Neural cell (in vitro differentiated cells): ENCODE data around the gene APOL5. TPM values are rescaled to one million over a fixed set of nuclear protein-coding genes. Genes with fewer than 3 reads are reported as not detected.

Experiments
- H2AFZ ChIP-seq: fragments of 200-600, 300-800 bp; sonication (generic), shearing (Covaris generic); 2 replicates; pipeline ENCODE4 v1.6.0; 2014; ENCODE audit warnings: low read depth, mild to moderate bottlenecking, antibody characterized with exemption, low read length, moderate library complexity
- H3F3A ChIP-seq: fragments of 200-600 bp; shearing (Covaris generic); 2 replicates; pipeline ENCODE4 v1.6.1; 2016; ENCODE audit warnings: mild to moderate bottlenecking, moderate library complexity, mixed read lengths, antibody characterized with exemption, low read length; ENCODE audit not compliant: insufficient read depth, poor library complexity, severe bottlenecking
- H3K27ac ChIP-seq: fragments of 200-600, 300-800 bp; sonication (generic), shearing (Covaris generic); 2 replicates; pipeline ENCODE4 v1.5.1; 2014; ENCODE audit warnings: mild to moderate bottlenecking, low read length, moderate library complexity
- H3K27me3 ChIP-seq: fragments of 300-800, 200-600 bp; sonication (generic), shearing (Covaris generic); 2 replicates; pipeline ENCODE4 v1.6.0; 2014; ENCODE audit warnings: mild to moderate bottlenecking, low read depth, low read length, moderate library complexity; ENCODE audit not compliant: insufficient read depth
- H3K36me3 ChIP-seq: fragments of 300-800, 200-600 bp; sonication (generic), shearing (Covaris generic); 2 replicates; pipeline ENCODE4 v1.5.1; 2014; ENCODE audit warnings: mild to moderate bottlenecking, antibody characterized with exemption, low read length, moderate library complexity; ENCODE audit not compliant: insufficient read depth
- H3K4me2 ChIP-seq: fragments of 300-800, 200-600 bp; sonication (generic), shearing (Covaris generic); 2 replicates; pipeline ENCODE4 v1.6.0; 2014; ENCODE audit warnings: mild to moderate bottlenecking, low read length
- H3K4me3 ChIP-seq: fragments of 300-800, 200-600 bp; sonication (generic), shearing (Covaris generic); 2 replicates; pipeline ENCODE4 v1.5.1; 2014; ENCODE audit warnings: mild to moderate bottlenecking, low read length, moderate library complexity
- H3K79me2 ChIP-seq: fragments of 200-600 bp; shearing (Covaris generic); replicated peaks from 2 replicates; pipeline ENCODE4 v1.6.0; 2014; ENCODE audit warnings: mild to moderate bottlenecking, low read length, moderate library complexity; ENCODE audit not compliant: insufficient read depth
- H3K9ac ChIP-seq: fragments of 300-800, 200-600 bp; sonication (generic), shearing (Covaris generic); 2 replicates; pipeline ENCODE4 v1.6.1; 2016; ENCODE audit warnings: mild to moderate bottlenecking, low read length, mixed read lengths
- H3K9me2 ChIP-seq: fragments of 200-600 bp; shearing (Covaris generic); 2 replicates; pipeline ENCODE4 v1.6.1; 2016; ENCODE audit warnings: mild to moderate bottlenecking, low read length, mixed read lengths; ENCODE audit not compliant: insufficient read depth
- H3K9me3 ChIP-seq: fragments of 200-600, 300-800 bp; sonication (generic), shearing (Covaris generic); 2 replicates; pipeline ENCODE4 v1.6.1; 2016; ENCODE audit warnings: mild to moderate bottlenecking, mixed run types, low read length, moderate library complexity, mixed read lengths
- H4K20me1 ChIP-seq: fragments of 200-600 bp; shearing (Covaris generic); 2 replicates; pipeline ENCODE4 v1.6.1; 2016; ENCODE audit warnings: mild to moderate bottlenecking, mixed run types; ENCODE audit not compliant: insufficient read depth
- EP300 ChIP-seq: fragments of 450-650 bp; conservative IDR thresholded peaks from 2 replicates; pipeline ENCODE4 v1.6.1; 2014; ENCODE audit warnings: antibody characterized with exemption, mild to moderate bottlenecking, moderate library complexity; ENCODE audit not compliant: poor library complexity, severe bottlenecking
- EZH2 ChIP-seq: fragments of 200-600, 300-800 bp; shearing (Covaris generic), sonication (generic); IDR thresholded peaks from 2 replicates; pipeline ENCODE4 v1.6.1; 2014; ENCODE audit warnings: antibody characterized with exemption, low read length, borderline replicate concordance, mild to moderate bottlenecking; ENCODE audit not compliant: insufficient read depth, poor library complexity, severe bottlenecking
- MXI1 ChIP-seq: fragments of 450-650 bp; conservative IDR thresholded peaks from 2 replicates; pipeline ENCODE4 v1.6.1; 2014; ENCODE audit warnings: antibody characterized with exemption, mild to moderate bottlenecking; ENCODE audit not compliant: poor library complexity, severe bottlenecking
- POLR2AphosphoS5 ChIP-seq: IDR thresholded peaks from 2 replicates; pipeline ENCODE4 v1.6.1; 2012
- RAD21 ChIP-seq: fragments of 450-650 bp; conservative IDR thresholded peaks from 2 replicates; pipeline ENCODE4 v1.6.1; 2014; ENCODE audit warnings: antibody characterized with exemption, mild to moderate bottlenecking, moderate library complexity
- REST ChIP-seq: IDR thresholded peaks from 2 replicates; pipeline ENCODE4 v1.6.1; 2012; ENCODE audit warnings: borderline replicate concordance
- SMC3 ChIP-seq: fragments of 450-650 bp; conservative IDR thresholded peaks from 2 replicates; pipeline ENCODE4 v1.6.1; 2014; ENCODE audit warnings: antibody characterized with exemption, mild to moderate bottlenecking, moderate library complexity; ENCODE audit not compliant: poor library complexity
- TAF1 ChIP-seq: IDR thresholded peaks from 2 replicates; pipeline ENCODE4 v1.6.1; 2012; ENCODE audit warnings: low read depth
- polyA plus RNA-seq: library from polyadenylated mRNA; depleted of rRNA; stranded (reverse); fragments of >200 nt; gene quantifications from 2 replicates; pipeline ENCODE4 v1.2.3, GENCODE V29; 2014
- TF ChIP-seq, protein P1 (sequence below): fragments of 450-650 bp; IDR thresholded peaks from 2 replicates; pipeline ENCODE4 v1.5.1; 2014; ENCODE audit warnings: antibody characterized with exemption, mild to moderate bottlenecking, moderate library complexity; ENCODE audit not compliant: poor library complexity, severe bottlenecking

The APOL5 gene
- polyA plus RNA-seq, 1 donor from 2014 or later: not detected

GRCh38 chr22:35735542-35735941, 17.9 kb downstream of the APOL5 start:
- H3K36me3 ChIP-seq: no peaks in the 10 kb centered on the region
- no peaks in the 10 kb centered on the region for H3K9me3 ChIP-seq
- H3K4me3 ChIP-seq: no peak overlapping the region
- H2AFZ ChIP-seq: no peak overlapping the region
- no peaks in the 10 kb centered on the region for H3K79me2 ChIP-seq
- no peak overlapping the region for H3K4me2 ChIP-seq
- no peaks in the 10 kb centered on the region for H4K20me1 ChIP-seq
- H3K27me3 ChIP-seq: no peaks in the 10 kb centered on the region
- H3F3A ChIP-seq: no peaks in the 10 kb centered on the region
- no peak overlapping the region for H3K9ac ChIP-seq
- TF ChIP-seq MXI1 (no peak), EZH2 (no peak), RAD21 (no peak), EP300 (no peak), POLR2AphosphoS5 (no peak), REST (no peak), SMC3 (no peak), TAF1 (no peak)
- TF ChIP-seq, protein P1, sequence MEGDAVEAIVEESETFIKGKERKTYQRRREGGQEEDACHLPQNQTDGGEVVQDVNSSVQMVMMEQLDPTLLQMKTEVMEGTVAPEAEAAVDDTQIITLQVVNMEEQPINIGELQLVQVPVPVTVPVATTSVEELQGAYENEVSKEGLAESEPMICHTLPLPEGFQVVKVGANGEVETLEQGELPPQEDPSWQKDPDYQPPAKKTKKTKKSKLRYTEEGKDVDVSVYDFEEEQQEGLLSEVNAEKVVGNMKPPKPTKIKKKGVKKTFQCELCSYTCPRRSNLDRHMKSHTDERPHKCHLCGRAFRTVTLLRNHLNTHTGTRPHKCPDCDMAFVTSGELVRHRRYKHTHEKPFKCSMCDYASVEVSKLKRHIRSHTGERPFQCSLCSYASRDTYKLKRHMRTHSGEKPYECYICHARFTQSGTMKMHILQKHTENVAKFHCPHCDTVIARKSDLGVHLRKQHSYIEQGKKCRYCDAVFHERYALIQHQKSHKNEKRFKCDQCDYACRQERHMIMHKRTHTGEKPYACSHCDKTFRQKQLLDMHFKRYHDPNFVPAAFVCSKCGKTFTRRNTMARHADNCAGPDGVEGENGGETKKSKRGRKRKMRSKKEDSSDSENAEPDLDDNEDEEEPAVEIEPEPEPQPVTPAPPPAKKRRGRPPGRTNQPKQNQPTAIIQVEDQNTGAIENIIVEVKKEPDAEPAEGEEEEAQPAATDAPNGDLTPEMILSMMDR: no peak
- no peaks in the 10 kb centered on the region for H3K9me2 ChIP-seq
- H3K27ac ChIP-seq: no peak overlapping the region

GRCh38 chr22:35736166-35736565, 18.5 kb downstream of the APOL5 start:
- Histone ChIP-seq H3K36me3 (peaks cover 3% of the 10 kb centered on the region), H3K27me3 (no peaks in the 10 kb centered on the region), H3K9me3 (no peaks in the 10 kb centered on the region), H2AFZ (no peak overlapping the region), H3K27ac (no peak overlapping the region), H3K9ac (no peak overlapping the region), H4K20me1 (no peaks in the 10 kb centered on the region), H3K79me2 (no peaks in the 10 kb centered on the region), H3K4me3 (no peak overlapping the region), H3K9me2 (no peaks in the 10 kb centered on the region), H3K4me2 (no peak overlapping the region), H3F3A (no peaks in the 10 kb centered on the region)
- TF ChIP-seq, protein P1: no peak
- TF ChIP-seq EP300: no peak
- no peak for TF ChIP-seq MXI1
- no peak for TF ChIP-seq REST
- TF ChIP-seq RAD21: no peak
- TF ChIP-seq TAF1: no peak
- no peak for TF ChIP-seq SMC3
- TF ChIP-seq POLR2AphosphoS5: no peak
- no peak for TF ChIP-seq EZH2
